ENCODE data around the gene PLOD1.

GRCh38 chr1:12007204-12007603 is 72.7 kb downstream of the PLOD1 start:
- TF ChIP-seq CTCF (IDR thresholded peaks at IDR 0.05; ENCODE audit: borderline replicate concordance, extremely low read depth, low read length, poor library complexity, severe bottlenecking) (no peak), EZH2 (IDR thresholded peaks at IDR 0.05; ENCODE audit: borderline replicate concordance, low read depth, low read length, severe bottlenecking) (no peak)

All from DND-41 (cell line).